ENCODE measurements around the gene UBAP1L. TPM values are rescaled to one million over a fixed set of nuclear protein-coding genes. Genes with fewer than 3 reads are reported as not detected.

Gene UBAP1L
- total RNA-seq, 1 experiment from 2014 or later = 3.0 TPM

DNA sequence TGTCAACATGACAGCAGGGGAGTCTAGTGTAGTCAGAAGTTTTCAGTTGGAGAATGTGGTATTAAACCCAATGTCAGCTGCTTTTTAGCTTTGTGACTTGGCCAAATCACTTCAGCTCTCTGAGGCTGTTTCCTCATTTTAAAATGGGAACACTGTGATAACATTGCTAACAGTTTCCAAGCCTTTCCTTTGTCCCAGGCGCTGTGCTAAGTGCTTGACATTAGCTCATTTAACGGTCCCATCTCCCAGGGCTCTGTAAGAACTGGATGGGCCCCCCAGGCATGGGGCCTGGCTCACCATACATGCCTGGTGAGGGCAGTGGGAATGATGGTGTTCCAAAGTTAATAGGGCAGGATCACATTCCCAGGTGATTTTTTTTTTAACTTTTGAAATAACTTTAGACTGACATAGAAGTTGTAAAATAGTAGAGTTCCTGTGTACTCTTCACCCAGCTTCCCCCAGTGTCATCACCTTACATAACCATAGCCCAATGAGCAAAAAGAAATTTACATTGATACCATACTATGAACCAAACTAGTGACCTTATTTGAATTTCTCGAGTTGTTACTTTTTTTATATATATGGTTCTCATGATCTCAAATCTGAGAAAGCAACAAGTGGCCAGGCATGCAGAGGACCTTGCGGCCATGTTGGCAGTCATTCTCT is 54.9 kb downstream of the UBAP1L start:
- Histone ChIP-seq H2BK5ac (ENCODE audit: insufficient read length, low read length) (no peak overlapping the region), H2AK5ac (ENCODE audit: insufficient read length, low read length) (no peak overlapping the region), H2AFZ (ENCODE audit: low read length) (no peak overlapping the region), H4K5ac (ENCODE audit: insufficient read length, low read depth, low read length) (no peak overlapping the region), H3K79me1 (ENCODE audit: insufficient read depth, low read depth, low read length, poor library complexity, severe bottlenecking) (no peaks in the 10 kb centered on the region), H3K23me2 (ENCODE audit: insufficient read length, low read depth, low read length, poor library complexity, severe bottlenecking) (no peaks in the 10 kb centered on the region), H3K9me3 (ENCODE audit: control insufficient read depth, low read depth, low read length) (no peaks in the 10 kb centered on the region), H2BK12ac (ENCODE audit: insufficient read length, low read depth, low read length) (no peak overlapping the region), H3K23ac (ENCODE audit: insufficient read length, low read depth, low read length) (no peak overlapping the region), H3K27me3 (ENCODE audit: insufficient read depth, low read length) (no peaks in the 10 kb centered on the region), H2BK20ac (ENCODE audit: low read depth, low read length, poor library complexity, severe bottlenecking) (no peak overlapping the region), H2BK15ac (ENCODE audit: low read depth, low read length) (no peak overlapping the region), H3K27ac (ENCODE audit: insufficient read length, low read depth, low read length) (no peak overlapping the region), H3K79me2 (ENCODE audit: insufficient read depth, low read length) (no peaks in the 10 kb centered on the region), H3K56ac (ENCODE audit: insufficient read length, low read depth, low read length) (no peak overlapping the region), H4K91ac (ENCODE audit: insufficient read length, low read depth, low read length) (no peak overlapping the region), H2BK120ac (ENCODE audit: low read depth, low read length, poor library complexity, severe bottlenecking) (no peak overlapping the region), H3T11ph (ENCODE audit: low read length) (no peak overlapping the region), H4K8ac (replicated peaks; ENCODE audit: insufficient read length, low read depth, low read length) (no peak overlapping the region), H3K4me1 (ENCODE audit: insufficient read depth, low read length) (no peaks in the 10 kb centered on the region), H4K20me1 (ENCODE audit: control insufficient read depth, insufficient read depth, insufficient read length) (no peaks in the 10 kb centered on the region), H3K9ac (ENCODE audit: extremely low read depth, insufficient read length, low read length) (no peak overlapping the region), H3K14ac (ENCODE audit: insufficient read depth, low read length) (no peak overlapping the region), H3K4me2 (ENCODE audit: insufficient read depth, insufficient read length, low read length) (no peak overlapping the region), H3K18ac (ENCODE audit: insufficient read length, low read depth, low read length) (no peak overlapping the region), H3K4ac (ENCODE audit: low read depth, low read length) (no peak overlapping the region)
- no peaks in the 10 kb centered on the region for H3K27me3 Mint-ChIP-seq (ENCODE audit: low read depth)
- H3K9me3 Mint-ChIP-seq = no peaks in the 10 kb centered on the region
- H3K36me3 Mint-ChIP-seq (ENCODE audit: insufficient read depth in 1 of 3, low read depth in 3 of 3) = peaks cover 0 to 6% (median 6%) of the 10 kb centered on the region in 3 experiments; a peak in 3 of 7 replicates
- TF ChIP-seq, protein P1, sequence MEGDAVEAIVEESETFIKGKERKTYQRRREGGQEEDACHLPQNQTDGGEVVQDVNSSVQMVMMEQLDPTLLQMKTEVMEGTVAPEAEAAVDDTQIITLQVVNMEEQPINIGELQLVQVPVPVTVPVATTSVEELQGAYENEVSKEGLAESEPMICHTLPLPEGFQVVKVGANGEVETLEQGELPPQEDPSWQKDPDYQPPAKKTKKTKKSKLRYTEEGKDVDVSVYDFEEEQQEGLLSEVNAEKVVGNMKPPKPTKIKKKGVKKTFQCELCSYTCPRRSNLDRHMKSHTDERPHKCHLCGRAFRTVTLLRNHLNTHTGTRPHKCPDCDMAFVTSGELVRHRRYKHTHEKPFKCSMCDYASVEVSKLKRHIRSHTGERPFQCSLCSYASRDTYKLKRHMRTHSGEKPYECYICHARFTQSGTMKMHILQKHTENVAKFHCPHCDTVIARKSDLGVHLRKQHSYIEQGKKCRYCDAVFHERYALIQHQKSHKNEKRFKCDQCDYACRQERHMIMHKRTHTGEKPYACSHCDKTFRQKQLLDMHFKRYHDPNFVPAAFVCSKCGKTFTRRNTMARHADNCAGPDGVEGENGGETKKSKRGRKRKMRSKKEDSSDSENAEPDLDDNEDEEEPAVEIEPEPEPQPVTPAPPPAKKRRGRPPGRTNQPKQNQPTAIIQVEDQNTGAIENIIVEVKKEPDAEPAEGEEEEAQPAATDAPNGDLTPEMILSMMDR (conservative IDR thresholded peaks at IDR 0.05) = no peak
- DNase-seq = no peak
- H3K4me1 Mint-ChIP-seq = peaks cover 0 to under 1% of the 10 kb centered on the region in 2 experiments; a peak in 1 of 4 replicates
- H3K27ac Mint-ChIP-seq = no peak overlapping the region
- no CpG with 5 or more reads among the region's 4 CpGs for WGBS (ENCODE audit: extremely low coverage, insufficient read length, low lambda C conversion rate)
- H3K4me3 Mint-ChIP-seq = no peak overlapping the region

All from H9 (cell line).